HCT116 (cell line): Measurements from ENCODE around the gene RAD21L1. TPM values are rescaled to one million over a fixed set of nuclear protein-coding genes. Genes with fewer than 3 reads are reported as not detected.

ENCODE experiments used
- ATAC-seq: fragments of 200-7000 bp; cut with Tn5 transposase; 2 replicates; pipeline ENCODE4 v1.9.1; 2020; ENCODE audit warnings: mild to moderate bottlenecking, moderate library complexity
- BruUV-seq: library from RNA; stranded (reverse); fragments of 400-500 nt; replicated peaks from 2 replicates; lab custom pipeline; 2021; lab: Mats Ljungman, UMichigan
- CTCF ChIA-PET: fragments of 300-600 bp; sonication (Branson Sonifier 250); formaldehyde crosslinking; loops from one replicate; lab custom pipeline; 2021; ENCODE audit warnings: antibody characterized with exemption; lab: Charles Lee
- POLR2A ChIA-PET: fragments of 300-600, 350-600 bp; sonication (Branson Sonifier 250); formaldehyde crosslinking; loops from one replicate; lab custom pipeline; 2021; ENCODE audit warnings: antibody characterized with exemption; lab: Charles Lee
- RAD21 ChIA-PET, 2 experiments: fragments of 300-600 bp; sonication (Branson Sonifier 250); formaldehyde crosslinking; loops; one replicate each; lab custom pipeline; 2023; ENCODE audit warnings: low total read pairs in 2 of 2; ENCODE audit not compliant: uncharacterized antibody in 2 of 2, unreplicated experiment in 2 of 2, low non-redundant PET in 1 of 2; lab: Charles Lee
- DNase-seq: peaks from one replicate; pipeline ENCODE4 v3.0.0-alpha.2; 2010; ENCODE audit warnings: low read depth, low spot score
- H2AFZ ChIP-seq: fragments of 200-600 bp; shearing (Covaris generic), sonication (generic); 2 replicates; pipeline ENCODE4 v1.6.1; 2017; ENCODE audit warnings: low read depth, mixed run types, mixed read lengths, antibody characterized with exemption, low read length; ENCODE audit not compliant: poor library complexity, severe bottlenecking
- H3K27ac ChIP-seq: 2 replicates; pipeline ENCODE4 v1.5.1; 2012; ENCODE audit warnings: low read depth, low read length
- H3K27me3 ChIP-seq: fragments of 200-600 bp; sonication (generic); 2 replicates; pipeline ENCODE4 v1.6.1; 2016; ENCODE audit warnings: mixed run types, low read length, mixed read lengths; ENCODE audit not compliant: insufficient read depth
- H3K36me3 ChIP-seq, 2 experiments: fragments of 200-500 bp in 1 of 2; fragments of 200-600 bp in 1 of 2; sonication (Bioruptor generic) in 1 of 2; sonication (generic) in 1 of 2; 2 replicates each; pipeline versions ENCODE4 v1.5.1 to v1.6.1; 2014 to 2016; ENCODE audit warnings: low read length in 2 of 2, inconsistent platforms in 1 of 2, mixed read lengths in 1 of 2, mixed run types in 1 of 2; ENCODE audit not compliant: insufficient read depth in 2 of 2, control insufficient read depth in 1 of 2
- H3K4me1 ChIP-seq, 2 experiments: fragments of 200-600 bp in 1 of 2; sonication (generic) in 1 of 2; 2 replicates each; pipeline versions ENCODE4 v1.5.1 to v1.6.1; 2012 to 2017; ENCODE audit warnings: low read length in 2 of 2, inconsistent platforms in 1 of 2, mild to moderate bottlenecking in 1 of 2, mixed read lengths in 1 of 2, mixed run types in 1 of 2, moderate library complexity in 1 of 2; ENCODE audit not compliant: insufficient read depth in 2 of 2, control insufficient read depth in 1 of 2
- H3K4me2 ChIP-seq: fragments of 200-600 bp; sonication (generic); 2 replicates; pipeline ENCODE4 v1.6.1; 2017; ENCODE audit warnings: mixed run types, low read length, mixed read lengths
- H3K4me3 ChIP-seq, 2 experiments: fragments of 200-600 bp in 1 of 2; sonication (generic) in 1 of 2; replicated peaks in 1 of 2; 2 replicates each; pipeline ENCODE4 v1.5.1; 2011 to 2016; ENCODE audit warnings: low read length in 2 of 2, control low read depth in 1 of 2, low read depth in 1 of 2, mild to moderate bottlenecking in 1 of 2, mixed read lengths in 1 of 2, mixed run types in 1 of 2
- H3K79me2 ChIP-seq: fragments of 200-600 bp; sonication (generic); 2 replicates; pipeline ENCODE4 v1.6.1; 2017; ENCODE audit warnings: mild to moderate bottlenecking, mixed run types, low read length, moderate library complexity, mixed read lengths; ENCODE audit not compliant: insufficient read depth
- H3K9ac ChIP-seq: fragments of 200-600 bp; sonication (generic); 2 replicates; pipeline ENCODE4 v1.6.1; 2016; ENCODE audit warnings: low read length, mixed read lengths
- H3K9me2 ChIP-seq: fragments of 200-600 bp; sonication (generic), shearing (Covaris generic); 2 replicates; pipeline ENCODE4 v1.6.1; 2017; ENCODE audit warnings: mixed run types, mild to moderate bottlenecking, moderate library complexity; ENCODE audit not compliant: insufficient read depth
- H3K9me3 ChIP-seq, 2 experiments: fragments of 200-500 bp in 1 of 2; fragments of 200-600 bp in 1 of 2; sonication (Bioruptor generic) in 1 of 2; sonication (generic) in 1 of 2; 2 replicates each; pipeline ENCODE4 v1.6.1; 2014 to 2017; ENCODE audit warnings: low read length in 2 of 2, mixed read lengths in 2 of 2, inconsistent platforms in 1 of 2, low read depth in 1 of 2, mild to moderate bottlenecking in 1 of 2, mixed run types in 1 of 2, moderate library complexity in 1 of 2; ENCODE audit not compliant: control insufficient read depth in 1 of 2, insufficient read depth in 1 of 2
- H4K20me1 ChIP-seq: fragments of 200-600 bp; sonication (generic), shearing (Covaris generic); 2 replicates; pipeline ENCODE4 v1.6.1; 2017; ENCODE audit warnings: mixed run types, mild to moderate bottlenecking, moderate library complexity; ENCODE audit not compliant: insufficient read depth
- ATF3 ChIP-seq: IDR thresholded peaks from 2 replicates; pipeline ENCODE4 v1.6.1; 2012
- CBX3 ChIP-seq: IDR thresholded peaks from 2 replicates; pipeline ENCODE4 v1.6.1; 2012; ENCODE audit warnings: low read depth
- CEBPB ChIP-seq: IDR thresholded peaks from 2 replicates; pipeline ENCODE4 v1.6.1; 2012; ENCODE audit warnings: low read depth
- EGR1 ChIP-seq: IDR thresholded peaks from 2 replicates; pipeline ENCODE4 v1.6.1; 2012; ENCODE audit warnings: low read depth
- EZH2phosphoT487 ChIP-seq: fragments of 200-600 bp; IDR thresholded peaks from 2 replicates; pipeline ENCODE4 v1.6.1; 2018; ENCODE audit warnings: antibody characterized with exemption, borderline replicate concordance
- FOSL1 ChIP-seq: IDR thresholded peaks from 2 replicates; pipeline ENCODE4 v1.6.1; 2012; ENCODE audit warnings: low read depth
- POLR2A ChIP-seq: IDR thresholded peaks from 2 replicates; pipeline ENCODE4 v1.7.0; 2011; ENCODE audit warnings: borderline replicate concordance; ENCODE audit not compliant: insufficient read depth, insufficient read length; ENCODE audit errors: extremely low read depth
- POLR2AphosphoS5 ChIP-seq: IDR thresholded peaks from 2 replicates; pipeline ENCODE4 v1.6.1; 2011; ENCODE audit warnings: mild to moderate bottlenecking, low read depth, low read length, moderate library complexity
- RAD21 ChIP-seq: IDR thresholded peaks from 2 replicates; pipeline ENCODE4 v1.6.1; 2012; ENCODE audit warnings: low read depth, mild to moderate bottlenecking
- SIN3A ChIP-seq: IDR thresholded peaks from 2 replicates; pipeline ENCODE4 v1.6.1; 2012; ENCODE audit warnings: low read depth
- SP1 ChIP-seq: IDR thresholded peaks from 2 replicates; pipeline ENCODE4 v1.6.1; 2012; ENCODE audit warnings: low read depth
- SRF ChIP-seq: IDR thresholded peaks from 2 replicates; pipeline ENCODE4 v1.6.1; 2012; ENCODE audit warnings: low read depth
- TCF7L2 ChIP-seq: IDR thresholded peaks from 2 replicates; pipeline ENCODE4 v1.7.0; 2011; ENCODE audit warnings: borderline replicate concordance, inconsistent platforms; ENCODE audit not compliant: insufficient read depth, insufficient read length; ENCODE audit errors: extremely low read depth
- YY1 ChIP-seq: IDR thresholded peaks from 2 replicates; pipeline ENCODE4 v1.6.1; 2011; ENCODE audit warnings: low read length, low read depth, moderate library complexity, mild to moderate bottlenecking; ENCODE audit not compliant: insufficient replicate concordance; ENCODE audit errors: extremely low read depth
- ZFX ChIP-seq: fragments of 450-650 bp; IDR thresholded peaks from 2 replicates; pipeline ENCODE4 v1.6.1; 2017
- ZNF274 ChIP-seq: fragments of 200-500 bp; sonication (Bioruptor generic); IDR thresholded peaks from 2 replicates; pipeline ENCODE4 v1.6.1; 2014; ENCODE audit warnings: mild to moderate bottlenecking, low read depth, low read length, inconsistent platforms
- intact Hi-C: fragments of 100-400 bp; cut with micrococcal nuclease; formaldehyde crosslinking; loops from 2 replicates; pipeline ENCODE4 v1.10.0; 2022
- total RNA-seq: library from RNA; stranded (reverse); gene quantifications from one replicate; pipeline ENCODE4 v1.2.1, GENCODE V29; 2021; ENCODE audit not compliant: unreplicated experiment
- TF ChIP-seq, protein P1 (sequence below): IDR thresholded peaks from 2 replicates; pipeline ENCODE4 v1.6.1; 2011; ENCODE audit warnings: mild to moderate bottlenecking, low read length, moderate library complexity; ENCODE audit not compliant: insufficient replicate concordance; ENCODE audit errors: extremely low read depth
- TF ChIP-seq, protein P2 (sequence below), 3 experiments: fragments of 200-600 bp in 1 of 3; sonication (generic) in 1 of 3; IDR thresholded peaks in 2 of 3; conservative IDR thresholded peaks in 1 of 3; 2 replicates each; pipeline ENCODE4 v1.5.1; 2012 to 2017; ENCODE audit warnings: low read depth in 2 of 3, low read length in 2 of 3, antibody characterized with exemption in 1 of 3, borderline replicate concordance in 1 of 3, control low read depth in 1 of 3, mild to moderate bottlenecking in 1 of 3, mixed read lengths in 1 of 3, mixed run types in 1 of 3, moderate library complexity in 1 of 3; ENCODE audit not compliant: insufficient read depth in 1 of 3
- TF ChIP-seq, protein P3 (sequence below): IDR thresholded peaks from 2 replicates; pipeline ENCODE4 v1.6.1; 2012; ENCODE audit warnings: low read depth

The RAD21L1 gene
- total RNA-seq, 1 experiment from 2014 or later = 0.17 TPM

DNA sequence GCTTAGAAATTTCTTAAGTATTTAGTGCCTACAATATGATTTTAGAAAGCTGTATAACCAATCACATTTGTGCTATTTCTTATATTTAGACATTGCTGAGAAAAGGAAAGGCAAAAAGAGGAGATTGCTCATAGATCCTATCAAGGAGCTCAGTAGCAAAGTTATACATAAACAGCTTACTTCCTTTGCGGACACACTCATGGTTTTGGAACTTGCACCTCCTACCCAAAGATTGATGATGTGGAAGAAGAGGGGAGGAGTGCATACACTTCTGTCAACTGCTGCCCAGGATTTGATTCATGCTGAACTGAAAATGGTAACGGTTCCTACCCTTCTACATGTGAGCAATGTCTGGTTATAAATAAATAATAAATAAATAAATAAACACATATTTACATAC, 16.7 kb downstream of the RAD21L1 start:
- Histone ChIP-seq H3K4me3 (no peak overlapping the region), H3K27ac (no peak overlapping the region), H2AFZ (no peak overlapping the region), H3K4me2 (no peak overlapping the region), H3K36me3 (no peaks in the 10 kb centered on the region), H3K4me1 (no peaks in the 10 kb centered on the region), H3K9ac (no peak overlapping the region), H3K9me2 (no peaks in the 10 kb centered on the region), H3K27me3 (no peaks in the 10 kb centered on the region), H3K79me2 (no peaks in the 10 kb centered on the region), H3K9me3 (no peaks in the 10 kb centered on the region), H4K20me1 (no peaks in the 10 kb centered on the region)
- ChIA-PET CTCF (no interaction called here), POLR2A (no interaction called here), RAD21 (no interaction called here)
- intact Hi-C loops = no loop called here
- no TSS peak for BruUV-seq
- DNase-seq (no peak), ATAC-seq (no peak)
- TF ChIP-seq, protein P1, sequence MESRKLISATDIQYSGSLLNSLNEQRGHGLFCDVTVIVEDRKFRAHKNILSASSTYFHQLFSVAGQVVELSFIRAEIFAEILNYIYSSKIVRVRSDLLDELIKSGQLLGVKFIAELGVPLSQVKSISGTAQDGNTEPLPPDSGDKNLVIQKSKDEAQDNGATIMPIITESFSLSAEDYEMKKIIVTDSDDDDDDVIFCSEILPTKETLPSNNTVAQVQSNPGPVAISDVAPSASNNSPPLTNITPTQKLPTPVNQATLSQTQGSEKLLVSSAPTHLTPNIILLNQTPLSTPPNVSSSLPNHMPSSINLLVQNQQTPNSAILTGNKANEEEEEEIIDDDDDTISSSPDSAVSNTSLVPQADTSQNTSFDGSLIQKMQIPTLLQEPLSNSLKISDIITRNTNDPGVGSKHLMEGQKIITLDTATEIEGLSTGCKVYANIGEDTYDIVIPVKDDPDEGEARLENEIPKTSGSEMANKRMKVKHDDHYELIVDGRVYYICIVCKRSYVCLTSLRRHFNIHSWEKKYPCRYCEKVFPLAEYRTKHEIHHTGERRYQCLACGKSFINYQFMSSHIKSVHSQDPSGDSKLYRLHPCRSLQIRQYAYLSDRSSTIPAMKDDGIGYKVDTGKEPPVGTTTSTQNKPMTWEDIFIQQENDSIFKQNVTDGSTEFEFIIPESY = no peak
- TF ChIP-seq YY1 (no peak), FOSL1 (no peak), ATF3 (no peak), SRF (no peak), SIN3A (no peak), ZNF274 (no peak), CEBPB (no peak), SP1 (no peak), TCF7L2 (no peak), EZH2phosphoT487 (no peak), CBX3 (no peak), POLR2A (no peak), POLR2AphosphoS5 (no peak), ZFX (no peak), RAD21 (no peak), EGR1 (no peak)
- TF ChIP-seq, protein P2, sequence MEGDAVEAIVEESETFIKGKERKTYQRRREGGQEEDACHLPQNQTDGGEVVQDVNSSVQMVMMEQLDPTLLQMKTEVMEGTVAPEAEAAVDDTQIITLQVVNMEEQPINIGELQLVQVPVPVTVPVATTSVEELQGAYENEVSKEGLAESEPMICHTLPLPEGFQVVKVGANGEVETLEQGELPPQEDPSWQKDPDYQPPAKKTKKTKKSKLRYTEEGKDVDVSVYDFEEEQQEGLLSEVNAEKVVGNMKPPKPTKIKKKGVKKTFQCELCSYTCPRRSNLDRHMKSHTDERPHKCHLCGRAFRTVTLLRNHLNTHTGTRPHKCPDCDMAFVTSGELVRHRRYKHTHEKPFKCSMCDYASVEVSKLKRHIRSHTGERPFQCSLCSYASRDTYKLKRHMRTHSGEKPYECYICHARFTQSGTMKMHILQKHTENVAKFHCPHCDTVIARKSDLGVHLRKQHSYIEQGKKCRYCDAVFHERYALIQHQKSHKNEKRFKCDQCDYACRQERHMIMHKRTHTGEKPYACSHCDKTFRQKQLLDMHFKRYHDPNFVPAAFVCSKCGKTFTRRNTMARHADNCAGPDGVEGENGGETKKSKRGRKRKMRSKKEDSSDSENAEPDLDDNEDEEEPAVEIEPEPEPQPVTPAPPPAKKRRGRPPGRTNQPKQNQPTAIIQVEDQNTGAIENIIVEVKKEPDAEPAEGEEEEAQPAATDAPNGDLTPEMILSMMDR (IDR thresholded peaks at IDR 0.05 in 2 of 3, conservative IDR thresholded peaks at IDR 0.05 in 1 of 3; ENCODE audit: borderline replicate concordance in 1 of 3, insufficient read depth in 1 of 3, low read depth in 2 of 3, low read length in 2 of 3) = no peak
- TF ChIP-seq, protein P3, sequence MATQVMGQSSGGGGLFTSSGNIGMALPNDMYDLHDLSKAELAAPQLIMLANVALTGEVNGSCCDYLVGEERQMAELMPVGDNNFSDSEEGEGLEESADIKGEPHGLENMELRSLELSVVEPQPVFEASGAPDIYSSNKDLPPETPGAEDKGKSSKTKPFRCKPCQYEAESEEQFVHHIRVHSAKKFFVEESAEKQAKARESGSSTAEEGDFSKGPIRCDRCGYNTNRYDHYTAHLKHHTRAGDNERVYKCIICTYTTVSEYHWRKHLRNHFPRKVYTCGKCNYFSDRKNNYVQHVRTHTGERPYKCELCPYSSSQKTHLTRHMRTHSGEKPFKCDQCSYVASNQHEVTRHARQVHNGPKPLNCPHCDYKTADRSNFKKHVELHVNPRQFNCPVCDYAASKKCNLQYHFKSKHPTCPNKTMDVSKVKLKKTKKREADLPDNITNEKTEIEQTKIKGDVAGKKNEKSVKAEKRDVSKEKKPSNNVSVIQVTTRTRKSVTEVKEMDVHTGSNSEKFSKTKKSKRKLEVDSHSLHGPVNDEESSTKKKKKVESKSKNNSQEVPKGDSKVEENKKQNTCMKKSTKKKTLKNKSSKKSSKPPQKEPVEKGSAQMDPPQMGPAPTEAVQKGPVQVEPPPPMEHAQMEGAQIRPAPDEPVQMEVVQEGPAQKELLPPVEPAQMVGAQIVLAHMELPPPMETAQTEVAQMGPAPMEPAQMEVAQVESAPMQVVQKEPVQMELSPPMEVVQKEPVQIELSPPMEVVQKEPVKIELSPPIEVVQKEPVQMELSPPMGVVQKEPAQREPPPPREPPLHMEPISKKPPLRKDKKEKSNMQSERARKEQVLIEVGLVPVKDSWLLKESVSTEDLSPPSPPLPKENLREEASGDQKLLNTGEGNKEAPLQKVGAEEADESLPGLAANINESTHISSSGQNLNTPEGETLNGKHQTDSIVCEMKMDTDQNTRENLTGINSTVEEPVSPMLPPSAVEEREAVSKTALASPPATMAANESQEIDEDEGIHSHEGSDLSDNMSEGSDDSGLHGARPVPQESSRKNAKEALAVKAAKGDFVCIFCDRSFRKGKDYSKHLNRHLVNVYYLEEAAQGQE = no peak
